SW480 (cell line): ENCODE measurements around the gene NFE2L3.
"Not testable (repeated sequence)": the region's sequence is repeated elsewhere in the genome, so short reads cannot be mapped to it uniquely, and the experiment has no call there.

Experiments
- DNase-seq: peaks from one replicate; pipeline ENCODE4 v3.0.0-alpha.2; 2016; ENCODE audit warnings: low spot score

Gene NFE2L3

GRCh38 chr7:26147646-26148306 is 4.2 kb upstream of the NFE2L3 start:
- DNase-seq = not testable (repeated sequence)

- not testable (repeated sequence) for DNase-seq
Measured at GRCh38 chr7:26148307-26148700, 3.7 kb upstream of the NFE2L3 start.

- no peak for DNase-seq
Measured at GRCh38 chr7:26149391-26149977, 2.5 kb upstream of the NFE2L3 start.

GRCh38 chr7:26151096-26151495 is 902 bp upstream of the NFE2L3 start:
- DNase-seq = no peak

- no peak for DNase-seq
Measured at GRCh38 chr7:26151650-26151952, 397 bp upstream of the NFE2L3 start.

- DNase-seq = peak; percentile 40
Measured at GRCh38 chr7:26152782-26153240, 813 bp downstream of the NFE2L3 start.

- peak; percentile 69 for DNase-seq
Measured at GRCh38 chr7:26153241-26153822, 1.3 kb downstream of the NFE2L3 start.

- peak; percentile 73 for DNase-seq
Measured at GRCh38 chr7:26153823-26154783, 2.1 kb downstream of the NFE2L3 start.

- DNase-seq = peak; percentile 82
Measured at GRCh38 chr7:26155531-26156375, 3.8 kb downstream of the NFE2L3 start.

- DNase-seq = peak; percentile 92
Measured at GRCh38 chr7:26156451-26157420, 4.7 kb downstream of the NFE2L3 start.

- no peak for DNase-seq
Measured at GRCh38 chr7:26157520-26158105, 5.6 kb downstream of the NFE2L3 start.

GRCh38 chr7:26159243-26159642 is 7.2 kb downstream of the NFE2L3 start:
- DNase-seq = peak; percentile 83

GRCh38 chr7:26160896-26161295 is 8.9 kb downstream of the NFE2L3 start:
- DNase-seq = no peak

- DNase-seq = no peak
Measured at GRCh38 chr7:26162431-26162830, 10.4 kb downstream of the NFE2L3 start.

GRCh38 chr7:26163804-26164203 is 11.8 kb downstream of the NFE2L3 start:
- not testable (repeated sequence) for DNase-seq

GRCh38 chr7:26165950-26166683 is 14.1 kb downstream of the NFE2L3 start:
- DNase-seq = no peak

GRCh38 chr7:26166684-26167266 is 14.8 kb downstream of the NFE2L3 start:
- DNase-seq = no peak

GRCh38 chr7:26167303-26167934 is 15.4 kb downstream of the NFE2L3 start:
- peak; percentile 64 for DNase-seq
